Glutamatergic neuron (in vitro differentiated cells): ENCODE data around the gene GPR68. TPM values are rescaled to one million over a fixed set of nuclear protein-coding genes. Genes with fewer than 3 reads are reported as not detected.

Source experiments
- DNase-seq: peaks from one replicate; pipeline ENCODE4 v3.0.0; 2022
- H3K27ac Mint-ChIP-seq: one replicate; pipeline ENCODE4 v1.8.0; 2020; ENCODE audit warnings: mild to moderate bottlenecking, mixed read lengths, inconsistent platforms; ENCODE audit not compliant: unreplicated experiment
- H3K27me3 Mint-ChIP-seq: one replicate; pipeline ENCODE4 v1.8.0; 2020; ENCODE audit warnings: mild to moderate bottlenecking, moderate library complexity, mixed read lengths, inconsistent platforms; ENCODE audit not compliant: unreplicated experiment
- H3K36me3 Mint-ChIP-seq: one replicate; pipeline ENCODE4 v1.8.0; 2020; ENCODE audit warnings: mild to moderate bottlenecking, mixed read lengths, inconsistent platforms; ENCODE audit not compliant: unreplicated experiment
- H3K4me1 Mint-ChIP-seq: one replicate; pipeline ENCODE4 v1.8.0; 2020; ENCODE audit warnings: mild to moderate bottlenecking, low read depth, mixed read lengths, inconsistent platforms; ENCODE audit not compliant: unreplicated experiment
- H3K4me3 Mint-ChIP-seq: one replicate; pipeline ENCODE4 v1.8.0; 2020; ENCODE audit warnings: mild to moderate bottlenecking, mixed read lengths, inconsistent platforms; ENCODE audit not compliant: unreplicated experiment
- H3K9me3 Mint-ChIP-seq: one replicate; pipeline ENCODE4 v1.8.0; 2020; ENCODE audit warnings: mild to moderate bottlenecking, moderate library complexity, mixed read lengths, inconsistent platforms; ENCODE audit not compliant: unreplicated experiment
- total RNA-seq: library from RNA; stranded (reverse); fragmentation: NEBNext Ultra II Directional; extraction: Animal tissue kit (Norgen Biotek cat#: 25700); gene quantifications from one replicate; pipeline ENCODE4 v1.2.1, GENCODE V29; 2021; ENCODE audit not compliant: unreplicated experiment
- TF ChIP-seq, protein P1 (sequence below): fragments of 200-600 bp; sonication (generic); IDR thresholded peaks from one replicate; pipeline ENCODE4 v1.5.0; 2021; ENCODE audit not compliant: partially characterized antibody, unreplicated experiment

GPR68 gene
- total RNA-seq, 1 donor from 2014 or later: not detected

DNA sequence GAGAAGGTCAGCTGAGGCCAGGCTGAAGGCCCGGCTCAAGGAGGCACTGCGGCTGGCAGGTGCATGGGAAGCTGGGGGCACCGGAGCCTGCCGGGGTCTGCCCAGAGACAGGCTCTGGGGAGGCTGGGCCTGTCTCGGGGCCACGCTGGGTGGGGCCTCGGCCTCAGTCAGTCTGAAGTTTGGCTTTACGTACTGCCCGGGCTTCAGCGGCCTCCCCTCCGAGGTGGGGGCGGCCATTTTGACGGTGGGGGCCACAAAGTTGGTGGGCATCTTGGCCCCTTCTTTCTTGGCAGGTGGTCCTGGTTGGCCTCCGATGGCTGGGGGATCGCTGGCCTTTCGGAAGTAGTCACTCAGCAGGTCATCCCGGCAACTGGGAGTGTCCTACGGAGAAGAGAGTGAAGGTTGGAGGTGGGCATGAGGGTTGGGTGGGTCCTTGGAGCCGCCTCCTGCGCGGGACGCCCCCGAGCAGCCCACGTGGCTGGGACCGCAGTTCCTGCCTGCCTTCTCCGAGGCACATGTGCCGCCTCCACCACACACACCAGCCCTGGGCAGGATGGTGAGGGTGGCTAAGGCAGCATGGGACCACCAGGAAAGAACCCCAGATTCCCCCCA, 28.9 kb upstream of the GPR68 start:
- H3K27ac Mint-ChIP-seq: no peak overlapping the region
- no peak overlapping the region for H3K4me3 Mint-ChIP-seq

DNA sequence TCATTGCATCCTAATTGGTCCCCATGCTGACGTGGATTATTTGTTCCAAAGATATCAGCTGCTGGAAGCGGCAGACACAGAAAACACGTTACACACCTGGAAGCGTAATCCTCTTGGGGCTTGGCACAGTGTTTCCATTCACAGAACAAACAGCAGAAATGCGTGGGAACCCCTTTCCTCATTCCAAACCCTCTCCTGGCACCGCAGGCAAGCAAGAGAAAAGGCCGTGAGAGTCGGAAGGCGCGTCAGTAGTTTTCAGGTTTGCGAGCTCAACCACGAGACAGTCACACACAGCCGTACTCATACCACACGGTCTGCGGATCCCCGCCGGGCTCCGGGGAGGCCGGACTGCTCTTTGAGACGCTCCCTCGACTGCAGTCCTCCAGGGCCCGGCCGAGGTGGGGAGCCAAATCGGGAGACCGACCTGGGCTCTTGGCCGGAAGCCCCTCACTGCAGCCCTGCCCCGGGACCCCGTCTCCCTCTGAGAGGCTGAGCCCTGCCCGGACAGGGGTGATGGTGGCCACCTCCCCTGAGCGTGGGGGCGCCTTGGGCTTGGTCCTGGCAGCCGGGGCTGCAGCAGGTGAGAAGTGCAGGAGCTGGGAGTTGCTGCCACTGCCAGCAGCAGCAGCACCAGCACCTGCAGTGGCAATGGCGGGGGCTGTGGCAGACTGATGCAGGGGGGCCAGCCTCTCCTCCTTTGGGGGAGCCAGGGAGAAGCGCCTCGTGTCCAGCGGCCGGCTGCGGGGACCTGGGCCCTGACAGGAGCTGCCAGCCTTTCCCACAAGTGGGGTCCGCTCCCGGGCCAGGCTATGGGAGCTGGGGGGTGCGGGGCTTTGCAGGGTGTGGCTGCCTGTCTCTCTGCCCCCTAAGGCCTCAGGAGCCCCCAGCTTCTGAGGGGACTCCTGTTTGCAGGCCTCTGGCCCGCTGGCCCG, 28.1 kb upstream of the GPR68 start:
- no peak overlapping the region for H3K4me3 Mint-ChIP-seq
- DNase-seq: no peak
- peaks cover 4% of the 10 kb centered on the region for H3K9me3 Mint-ChIP-seq
- H3K36me3 Mint-ChIP-seq: no peaks in the 10 kb centered on the region
- H3K27me3 Mint-ChIP-seq: no peaks in the 10 kb centered on the region
- H3K27ac Mint-ChIP-seq: no peak overlapping the region
- H3K4me1 Mint-ChIP-seq: peaks cover 2% of the 10 kb centered on the region
- TF ChIP-seq, protein P1, sequence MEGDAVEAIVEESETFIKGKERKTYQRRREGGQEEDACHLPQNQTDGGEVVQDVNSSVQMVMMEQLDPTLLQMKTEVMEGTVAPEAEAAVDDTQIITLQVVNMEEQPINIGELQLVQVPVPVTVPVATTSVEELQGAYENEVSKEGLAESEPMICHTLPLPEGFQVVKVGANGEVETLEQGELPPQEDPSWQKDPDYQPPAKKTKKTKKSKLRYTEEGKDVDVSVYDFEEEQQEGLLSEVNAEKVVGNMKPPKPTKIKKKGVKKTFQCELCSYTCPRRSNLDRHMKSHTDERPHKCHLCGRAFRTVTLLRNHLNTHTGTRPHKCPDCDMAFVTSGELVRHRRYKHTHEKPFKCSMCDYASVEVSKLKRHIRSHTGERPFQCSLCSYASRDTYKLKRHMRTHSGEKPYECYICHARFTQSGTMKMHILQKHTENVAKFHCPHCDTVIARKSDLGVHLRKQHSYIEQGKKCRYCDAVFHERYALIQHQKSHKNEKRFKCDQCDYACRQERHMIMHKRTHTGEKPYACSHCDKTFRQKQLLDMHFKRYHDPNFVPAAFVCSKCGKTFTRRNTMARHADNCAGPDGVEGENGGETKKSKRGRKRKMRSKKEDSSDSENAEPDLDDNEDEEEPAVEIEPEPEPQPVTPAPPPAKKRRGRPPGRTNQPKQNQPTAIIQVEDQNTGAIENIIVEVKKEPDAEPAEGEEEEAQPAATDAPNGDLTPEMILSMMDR: no peak

More for the DNA sequence above, 28.9 kb upstream of the GPR68 start:
- H3K36me3 Mint-ChIP-seq: no peaks in the 10 kb centered on the region
- peaks cover 2% of the 10 kb centered on the region for H3K9me3 Mint-ChIP-seq
- TF ChIP-seq, protein P1: no peak
- H3K27me3 Mint-ChIP-seq: no peaks in the 10 kb centered on the region
- no peak for DNase-seq
- H3K4me1 Mint-ChIP-seq: peaks cover 2% of the 10 kb centered on the region

DNA sequence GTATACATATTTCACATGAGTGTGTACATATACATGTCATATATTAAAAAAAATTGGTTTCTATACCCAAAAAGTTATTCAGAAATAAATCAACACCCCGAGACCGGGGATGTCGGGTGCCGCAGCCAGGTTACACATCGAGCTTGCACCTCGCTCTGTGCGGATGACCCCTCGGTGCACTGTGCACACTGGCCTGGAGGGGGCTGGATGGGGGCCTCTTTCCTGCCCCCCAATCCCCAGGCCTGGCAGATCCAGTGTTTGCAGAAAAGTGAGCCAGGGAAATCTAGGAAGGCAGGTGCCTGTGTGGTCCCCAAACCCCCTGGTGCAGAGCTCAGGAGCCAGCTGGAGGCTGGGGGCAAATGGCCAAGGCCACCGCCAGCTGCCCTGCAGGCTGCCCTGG, 27.1 kb upstream of the GPR68 start:
- Mint-ChIP-seq H3K27me3 (peaks cover 2% of the 10 kb centered on the region), H3K4me3 (no peak overlapping the region), H3K4me1 (peaks cover 2% of the 10 kb centered on the region), H3K36me3 (no peaks in the 10 kb centered on the region), H3K27ac (no peak overlapping the region), H3K9me3 (peaks cover 4% of the 10 kb centered on the region)
- DNase-seq: no peak
- TF ChIP-seq, protein P1: no peak

DNA sequence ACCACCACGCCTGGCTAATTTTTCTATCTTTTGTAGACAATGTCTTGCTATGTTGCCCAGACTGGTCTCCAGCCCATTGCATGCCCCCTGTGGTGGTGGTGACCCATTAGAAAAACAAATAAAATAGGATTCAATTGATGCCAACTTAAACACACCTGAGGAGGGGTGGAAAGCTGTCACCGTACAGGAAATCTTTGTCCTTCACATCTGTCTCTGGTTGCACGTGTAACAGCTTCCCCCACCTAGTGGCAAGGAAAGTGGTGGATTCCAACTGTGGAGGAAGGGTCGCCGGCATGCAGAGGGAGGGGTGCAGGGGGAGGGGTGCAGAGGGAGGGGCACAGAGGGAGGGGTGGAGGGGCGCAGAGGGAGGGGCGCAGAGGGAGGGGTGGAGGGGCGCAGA, 26.1 kb upstream of the GPR68 start:
- no peak overlapping the region for H3K4me3 Mint-ChIP-seq
- H3K4me1 Mint-ChIP-seq: peaks cover 2% of the 10 kb centered on the region
- TF ChIP-seq, protein P1: no peak
- H3K27me3 Mint-ChIP-seq: peaks cover 2% of the 10 kb centered on the region
- no peaks in the 10 kb centered on the region for H3K36me3 Mint-ChIP-seq
- H3K27ac Mint-ChIP-seq: no peak overlapping the region
- H3K9me3 Mint-ChIP-seq: peaks cover 4% of the 10 kb centered on the region
- no peak for DNase-seq

DNA sequence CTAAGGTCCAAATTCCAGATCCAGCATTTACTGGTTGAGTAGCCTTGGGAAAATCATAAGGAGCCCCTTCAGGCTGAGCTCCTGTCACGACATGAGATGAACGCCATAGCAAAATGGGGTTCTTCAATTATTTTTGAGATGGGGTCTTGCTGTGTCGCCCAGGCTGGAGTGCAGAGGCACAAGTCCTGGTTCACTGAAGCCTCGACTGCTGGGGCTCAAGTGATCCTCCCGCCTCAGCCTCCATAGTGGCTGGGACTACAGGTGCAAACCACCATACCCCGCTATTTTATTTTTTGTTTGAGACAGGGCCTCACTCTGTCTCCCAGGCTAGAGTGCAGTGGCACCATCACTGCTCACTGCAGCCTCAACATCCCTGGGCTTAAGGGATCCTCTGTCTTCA, 25.7 kb upstream of the GPR68 start:
- peaks cover 4% of the 10 kb centered on the region for H3K9me3 Mint-ChIP-seq
- peaks cover 3% of the 10 kb centered on the region for H3K27me3 Mint-ChIP-seq
- TF ChIP-seq, protein P1: no peak
- H3K27ac Mint-ChIP-seq: no peak overlapping the region
- no peaks in the 10 kb centered on the region for H3K36me3 Mint-ChIP-seq
- H3K4me1 Mint-ChIP-seq: peaks cover 2% of the 10 kb centered on the region
- no peak overlapping the region for H3K4me3 Mint-ChIP-seq
- no peak for DNase-seq
